ENCODE results near the gene ARHGEF40. TPM values are rescaled to one million over a fixed set of nuclear protein-coding genes. Genes with fewer than 3 reads are reported as not detected.

ARHGEF40 gene
- total RNA-seq, 1 experiment from 2014 or later, result 42.2 TPM

DNA sequence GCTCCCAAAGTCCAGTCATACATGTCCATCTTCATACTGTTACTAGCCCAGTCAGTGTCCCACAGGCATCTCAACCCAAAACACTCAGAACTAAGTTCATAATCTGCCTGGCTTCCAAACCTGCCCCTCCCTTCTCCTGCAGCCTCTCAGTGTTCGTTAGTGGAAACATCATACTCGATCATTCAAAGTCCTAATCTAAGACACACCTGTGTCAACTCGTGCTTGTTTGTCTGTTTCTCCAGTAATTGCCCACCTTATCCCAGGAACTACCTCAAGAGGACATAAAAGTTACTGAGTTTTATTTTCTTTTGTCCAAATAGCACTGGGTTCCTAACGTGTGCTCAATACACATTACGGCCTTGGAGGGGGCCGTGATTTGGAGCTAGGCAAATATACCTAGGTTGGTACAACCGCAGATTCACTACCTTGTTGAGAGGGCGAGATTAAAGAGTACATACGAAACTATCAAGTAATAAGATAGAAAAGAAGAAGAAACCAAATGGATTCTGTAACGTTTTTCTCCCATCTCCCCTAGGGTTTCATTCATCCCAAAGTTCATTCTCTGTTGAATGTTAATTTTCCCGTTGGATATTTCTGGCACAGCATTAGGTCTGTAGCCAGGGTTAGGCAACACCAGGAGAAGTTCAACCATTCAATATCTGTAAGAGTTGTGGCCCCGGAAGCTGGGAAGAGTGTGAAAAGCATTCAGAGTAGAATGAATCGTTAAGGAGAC, 9.3 kb upstream of the ARHGEF40 start:
- Histone ChIP-seq H3K27me3 (replicated peaks) (no peaks in the 10 kb centered on the region), H3K4me3 (no peak overlapping the region), H3K9me3 (replicated peaks) (no peaks in the 10 kb centered on the region), H3K4me1 (replicated peaks) (peaks cover 12% of the 10 kb centered on the region), H3K27ac (no peak overlapping the region), H3K36me3 (no peaks in the 10 kb centered on the region)
- DNase-seq (ENCODE audit: low read depth in 1 of 2, low spot score in 2 of 2), result no peak

DNA sequence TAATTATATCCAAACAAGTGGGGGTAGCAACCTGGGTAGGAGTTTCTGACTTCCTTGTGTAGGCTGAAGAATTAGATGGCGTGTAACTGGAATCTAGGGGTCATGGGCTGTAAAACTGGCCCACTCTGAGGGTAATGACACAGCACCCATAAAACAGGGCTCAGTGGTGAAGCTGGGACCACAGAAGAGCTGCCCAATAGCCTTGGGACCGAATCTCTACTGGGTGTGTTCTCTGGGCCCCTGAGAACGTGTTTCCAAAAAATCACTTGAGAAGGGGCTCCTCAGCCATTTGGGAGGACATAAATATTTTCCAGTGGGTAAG, 8.8 kb upstream of the ARHGEF40 start:
- DNase-seq (ENCODE audit: low read depth in 1 of 2, low spot score in 2 of 2), result no peak
- no peaks in the 10 kb centered on the region for H3K27me3 ChIP-seq (replicated peaks)
- no peak overlapping the region for H3K4me3 ChIP-seq
- H3K27ac ChIP-seq, result no peak overlapping the region
- no peaks in the 10 kb centered on the region for H3K36me3 ChIP-seq
- peaks cover 12% of the 10 kb centered on the region for H3K4me1 ChIP-seq (replicated peaks)
- H3K9me3 ChIP-seq (replicated peaks), result no peaks in the 10 kb centered on the region

GRCh38 chr14:21063479-21063878, 6.6 kb upstream of the ARHGEF40 start:
- Histone ChIP-seq H3K27ac (peak overlapping the region; percentile 11; the same call in 1 of the 2 replicates), H3K36me3 (no peaks in the 10 kb centered on the region)
- DNase-seq (ENCODE audit: low read depth in 1 of 2, low spot score in 2 of 2), result peak; percentile 53 to 68

GRCh38 chr14:21066882-21067502, 3.1 kb upstream of the ARHGEF40 start:
- no peaks in the 10 kb centered on the region for H3K9me3 ChIP-seq (replicated peaks)
- peaks cover 35% of the 10 kb centered on the region for H3K4me1 ChIP-seq (replicated peaks)
- no peak overlapping the region for H3K27ac ChIP-seq
- DNase-seq (ENCODE audit: low read depth in 1 of 2, low spot score in 2 of 2), result no peak
- no peak overlapping the region for H3K4me3 ChIP-seq
- 0 out of 2 replicates have a peak, but pooled peaks cover 4% of the 10 kb centered on the region for H3K36me3 ChIP-seq
- H3K27me3 ChIP-seq (replicated peaks), result no peaks in the 10 kb centered on the region

More at GRCh38 chr14:21063479-21063878, 6.6 kb upstream of the ARHGEF40 start:
- H3K9me3 ChIP-seq (replicated peaks), result no peaks in the 10 kb centered on the region
- no peaks in the 10 kb centered on the region for H3K27me3 ChIP-seq (replicated peaks)
- peaks cover 13% of the 10 kb centered on the region for H3K4me1 ChIP-seq (replicated peaks)
- H3K4me3 ChIP-seq, result no peak overlapping the region

- Histone ChIP-seq H3K9me3 (replicated peaks) (no peaks in the 10 kb centered on the region), H3K4me3 (peak overlapping the region; percentile 81), H3K36me3 (peaks cover 20% of the 10 kb centered on the region), H3K27me3 (replicated peaks) (no peaks in the 10 kb centered on the region), H3K4me1 (replicated peaks) (peaks cover 32% of the 10 kb centered on the region), H3K27ac (peak overlapping the region; percentile 78; the same call in 1 of the 2 replicates)
- peak in 1 of 2 experiments; percentile 30 for DNase-seq (ENCODE audit: low read depth in 1 of 2, low spot score in 2 of 2)
Measured at GRCh38 chr14:21068521-21069387, 1.4 kb upstream of the ARHGEF40 start.

DNA sequence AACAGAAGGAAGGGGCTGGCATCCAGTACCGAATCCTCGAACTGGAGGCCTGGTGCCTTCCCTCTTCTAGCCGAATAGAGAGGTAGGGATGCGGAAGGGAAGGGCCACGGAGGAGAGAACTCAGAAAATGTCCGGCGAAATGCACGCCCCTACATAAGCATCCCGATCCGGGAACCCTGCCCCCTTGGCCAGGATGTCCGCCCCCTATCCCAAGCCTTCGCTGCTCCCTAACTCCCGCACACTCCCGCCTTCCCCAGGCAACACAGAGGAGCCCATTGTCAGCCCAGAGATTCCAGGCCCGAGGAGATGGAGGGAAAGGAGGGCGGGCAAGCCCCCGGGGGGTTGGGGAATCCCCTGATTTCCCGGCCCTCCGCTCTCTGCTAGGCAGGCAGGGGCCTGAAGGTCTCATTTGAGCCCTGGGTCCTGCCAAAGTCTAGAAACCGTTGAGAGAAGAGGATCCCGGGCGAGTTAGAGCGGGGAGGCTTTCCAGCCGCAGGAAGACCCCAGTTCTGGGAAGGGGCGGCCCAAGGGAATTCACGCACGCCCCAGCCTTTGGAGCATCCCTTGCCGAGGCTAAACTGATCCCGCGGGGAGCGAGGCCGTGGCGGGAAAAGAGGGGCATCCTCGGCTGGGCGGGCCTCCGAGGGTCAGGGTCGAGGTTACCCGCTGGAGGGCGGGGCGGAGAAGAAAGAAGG, 569 bp upstream of the ARHGEF40 start:
- peak; percentile 68 to 69 for DNase-seq (ENCODE audit: low read depth in 1 of 2, low spot score in 2 of 2)
- H3K36me3 ChIP-seq, result peaks cover 28% of the 10 kb centered on the region
- peak overlapping the region; percentile 81 for H3K4me3 ChIP-seq
- no peaks in the 10 kb centered on the region for H3K27me3 ChIP-seq (replicated peaks)
- H3K27ac ChIP-seq, result peak overlapping the region; percentile 78
- peaks cover 29% of the 10 kb centered on the region for H3K4me1 ChIP-seq (replicated peaks)
- H3K9me3 ChIP-seq (replicated peaks), result no peaks in the 10 kb centered on the region

GRCh38 chr14:21070610-21071224, 613 bp downstream of the ARHGEF40 start:
- H3K27me3 ChIP-seq (replicated peaks), result no peaks in the 10 kb centered on the region
- peak; percentile 60 to 69 for DNase-seq (ENCODE audit: low read depth in 1 of 2, low spot score in 2 of 2)
- H3K27ac ChIP-seq, result peak overlapping the region; percentile 78
- H3K4me3 ChIP-seq, result peak overlapping the region; percentile 81
- peaks cover 29% of the 10 kb centered on the region for H3K4me1 ChIP-seq (replicated peaks)
- H3K36me3 ChIP-seq, result peaks cover 39% of the 10 kb centered on the region
- no peaks in the 10 kb centered on the region for H3K9me3 ChIP-seq (replicated peaks)

DNA sequence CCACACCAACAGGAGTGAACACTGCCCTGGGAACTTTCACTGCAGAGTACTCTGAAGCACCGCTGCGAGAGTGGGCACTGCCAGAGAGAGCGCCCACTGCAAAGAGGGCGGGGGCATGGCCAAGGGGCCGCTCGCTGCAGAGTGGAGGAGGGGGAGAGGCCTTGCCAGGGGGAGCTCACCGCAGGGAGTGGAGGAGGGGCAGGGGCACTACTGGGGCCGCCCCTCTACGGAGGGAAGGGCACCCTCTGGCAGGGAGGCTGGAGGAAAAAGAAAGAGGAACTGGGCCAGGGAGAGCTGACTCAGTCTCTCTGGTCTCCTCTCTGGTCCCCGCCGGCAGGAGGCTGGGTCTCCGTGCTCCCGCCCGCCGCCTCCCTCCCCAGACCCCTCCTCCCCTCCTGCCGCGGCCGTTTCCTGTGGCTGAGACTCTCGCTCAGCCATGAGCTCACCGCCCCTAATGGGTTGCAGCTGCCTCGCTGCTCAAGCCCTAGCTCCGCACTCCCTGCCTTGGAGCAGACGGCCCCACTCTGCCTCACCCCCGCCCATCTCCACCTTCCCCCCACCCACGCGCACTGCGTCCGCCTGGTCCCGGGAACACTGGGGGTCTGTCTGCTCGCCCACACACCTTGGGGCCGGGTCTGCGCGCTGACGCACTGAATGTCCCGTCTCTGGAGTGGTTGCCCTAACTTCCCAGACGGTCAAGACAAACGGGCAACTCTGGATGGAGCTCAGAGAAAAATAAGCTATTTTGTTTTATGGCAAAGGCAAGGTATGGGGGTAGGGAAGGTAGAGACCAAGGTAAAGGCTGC, 1.3 kb downstream of the ARHGEF40 start:
- Histone ChIP-seq H3K27me3 (replicated peaks) (no peaks in the 10 kb centered on the region), H3K9me3 (replicated peaks) (no peaks in the 10 kb centered on the region), H3K27ac (peak overlapping the region; percentile 78), H3K36me3 (peaks cover 46% of the 10 kb centered on the region), H3K4me3 (peak overlapping the region; percentile 81), H3K4me1 (replicated peaks) (peaks cover 29% of the 10 kb centered on the region)
- DNase-seq (ENCODE audit: low read depth in 1 of 2, low spot score in 2 of 2), result peak; percentile 83 to 95

DNA sequence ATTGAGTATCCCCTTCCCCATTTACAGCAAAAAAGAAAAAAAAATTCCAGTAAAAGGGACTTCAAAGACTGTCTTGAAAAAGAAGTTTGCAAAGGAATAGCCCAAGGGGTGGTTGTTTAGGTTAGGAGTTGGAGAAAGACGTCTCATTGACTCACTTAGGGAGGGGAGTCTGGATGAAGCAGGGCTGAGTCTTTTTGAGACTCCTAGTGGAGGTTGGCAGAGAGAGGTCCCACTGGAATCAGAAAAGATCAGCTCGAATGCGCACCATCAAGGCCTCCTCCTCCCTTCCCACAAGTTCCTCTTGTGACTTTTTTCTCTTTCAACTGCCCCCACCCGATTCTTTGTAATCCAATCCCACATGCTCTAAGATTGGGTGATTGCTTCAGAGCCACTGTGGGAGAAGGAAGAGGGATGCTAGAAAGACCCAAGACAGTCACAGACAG, 1.9 kb downstream of the ARHGEF40 start:
- Histone ChIP-seq H3K27ac (peak overlapping the region; percentile 78), H3K9me3 (replicated peaks) (no peaks in the 10 kb centered on the region), H3K27me3 (replicated peaks) (no peaks in the 10 kb centered on the region), H3K4me1 (replicated peaks) (peaks cover 29% of the 10 kb centered on the region), H3K36me3 (peaks cover 52% of the 10 kb centered on the region), H3K4me3 (peak overlapping the region; percentile 81)
- DNase-seq (ENCODE audit: low read depth in 1 of 2, low spot score in 2 of 2), result peak in 1 of 2 experiments; percentile 46

GRCh38 chr14:21072781-21073339, 2.8 kb downstream of the ARHGEF40 start:
- Histone ChIP-seq H3K4me3 (no peak overlapping the region), H3K27ac (no peak overlapping the region)

GRCh38 chr14:21073921-21074320, 3.8 kb downstream of the ARHGEF40 start:
- Histone ChIP-seq H3K27me3 (replicated peaks) (no peaks in the 10 kb centered on the region), H3K27ac (no peak overlapping the region), H3K4me3 (no peak overlapping the region), H3K4me1 (replicated peaks) (peaks cover 24% of the 10 kb centered on the region), H3K9me3 (replicated peaks) (no peaks in the 10 kb centered on the region), H3K36me3 (peaks cover 68% of the 10 kb centered on the region)
- DNase-seq (ENCODE audit: low read depth in 1 of 2, low spot score in 2 of 2), result no peak

More at GRCh38 chr14:21072781-21073339, 2.8 kb downstream of the ARHGEF40 start:
- H3K27me3 ChIP-seq (replicated peaks), result no peaks in the 10 kb centered on the region
- peaks cover 58% of the 10 kb centered on the region for H3K36me3 ChIP-seq
- DNase-seq (ENCODE audit: low read depth in 1 of 2, low spot score in 2 of 2), result no peak
- peaks cover 29% of the 10 kb centered on the region for H3K4me1 ChIP-seq (replicated peaks)
- H3K9me3 ChIP-seq (replicated peaks), result no peaks in the 10 kb centered on the region
